GM13977 (cell line): ENCODE results near the gene RAB7A.

Experiments used
- DNase-seq: peaks from one replicate; pipeline ENCODE4 v3.0.0; 2012; ENCODE audit warnings: low spot score
- CTCF ChIP-seq: IDR thresholded peaks from 2 replicates; pipeline ENCODE4 v1.5.1; 2012; ENCODE audit warnings: mild to moderate bottlenecking, control low read depth; ENCODE audit not compliant: insufficient read depth; ENCODE audit errors: extremely low read depth, missing control alignments
- in situ Hi-C: fragments of 300-500 bp; cut with MboI; formaldehyde crosslinking; loops from one replicate; pipeline ENCODE4 v1.12.0; 2022; ENCODE audit warnings: low sequenced_read_pairs, low pct_unique_long_range_greater_than_20kb, mixed read lengths, inconsistent platforms; ENCODE audit not compliant: unreplicated experiment

Gene RAB7A

GRCh38 chr3:128814060-128814459 is 88.1 kb downstream of the RAB7A start:
- in situ Hi-C loops = no loop called here
- DNase-seq = no peak
- no peak for TF ChIP-seq CTCF

- in situ Hi-C loops = no loop called here
- no peak for TF ChIP-seq CTCF
- DNase-seq = no peak
Observed at GRCh38 chr3:128814519-128815317, 88.7 kb downstream of the RAB7A start.

- no peak for TF ChIP-seq CTCF
- in situ Hi-C loops = no loop called here
- DNase-seq = no peak
Observed at GRCh38 chr3:128815318-128816064, 89.5 kb downstream of the RAB7A start.

- in situ Hi-C loops = no loop called here
- no peak for TF ChIP-seq CTCF
- DNase-seq = no peak
Observed at GRCh38 chr3:128818186-128818787, 92.3 kb downstream of the RAB7A start.

GRCh38 chr3:128820252-128820839 is 94.4 kb downstream of the RAB7A start:
- DNase-seq = no peak
- in situ Hi-C loops = no loop called here
- TF ChIP-seq CTCF = no peak

GRCh38 chr3:128823008-128823407 is 97.0 kb downstream of the RAB7A start:
- in situ Hi-C loops = no loop called here
- DNase-seq = no peak
- TF ChIP-seq CTCF = no peak
